BLaER1 (cell line): ENCODE data around the gene KCNN1.
"Not testable (repeated sequence)": the region's sequence is repeated elsewhere in the genome, so short reads cannot be mapped to it uniquely, and the experiment has no call there.

ENCODE experiments used
- H3K27ac ChIP-seq: shearing (Covaris generic); formaldehyde crosslinking; 2 replicates; pipeline ENCODE4 v1.8.1; 2022
- H3K27me3 ChIP-seq: shearing (Covaris generic); formaldehyde crosslinking; 2 replicates; pipeline ENCODE4 v1.8.1; 2022
- H3K36me3 ChIP-seq: shearing (Covaris generic); formaldehyde crosslinking; 2 replicates; pipeline ENCODE4 v1.8.1; 2022
- H3K4me1 ChIP-seq: shearing (Covaris generic); formaldehyde crosslinking; 2 replicates; pipeline ENCODE4 v1.8.1; 2022
- H3K4me2 ChIP-seq: shearing (Covaris generic); formaldehyde crosslinking; 2 replicates; pipeline ENCODE4 v1.8.1; 2022
- H3K4me3 ChIP-seq: shearing (Covaris generic); formaldehyde crosslinking; 2 replicates; pipeline ENCODE4 v1.8.1; 2022
- H3K9ac ChIP-seq: shearing (Covaris generic); formaldehyde crosslinking; 2 replicates; pipeline ENCODE4 v1.8.1; 2022
- H3K9me3 ChIP-seq: shearing (Covaris generic); formaldehyde crosslinking; 2 replicates; pipeline ENCODE4 v1.8.1; 2022
- H4K20me1 ChIP-seq: shearing (Covaris generic); formaldehyde crosslinking; 2 replicates; pipeline ENCODE4 v1.8.1; 2022
- Cebpa-rat ChIP-seq: shearing (Covaris generic); IDR thresholded peaks from 2 replicates; pipeline ENCODE4 v1.8.1; 2022

KCNN1 gene

GRCh38 chr19:17999684-18000479, 33.0 kb downstream of the KCNN1 start:
- no peak for TF ChIP-seq Cebpa-rat
- Histone ChIP-seq H3K27ac (peak overlapping the region; percentile 92), H4K20me1 (peaks cover 27% of the 10 kb centered on the region), H3K4me3 (0 out of 2 replicates have a peak overlapping the region, but pooled peaks have one; percentile 86), H3K9ac (peak overlapping the region; percentile 85), H3K27me3 (no peaks in the 10 kb centered on the region), H3K36me3 (peaks cover 20% of the 10 kb centered on the region), H3K9me3 (no peaks in the 10 kb centered on the region), H3K4me1 (peaks cover 35% of the 10 kb centered on the region), H3K4me2 (peak overlapping the region; percentile 92)

- Histone ChIP-seq H3K9ac (peak overlapping the region; percentile 85), H3K4me2 (peak overlapping the region; percentile 92), H3K9me3 (no peaks in the 10 kb centered on the region), H3K4me3 (peak overlapping the region; percentile 86), H3K27ac (peak overlapping the region; percentile 92), H3K4me1 (peaks cover 35% of the 10 kb centered on the region), H4K20me1 (peaks cover 27% of the 10 kb centered on the region), H3K36me3 (peaks cover 21% of the 10 kb centered on the region), H3K27me3 (no peaks in the 10 kb centered on the region)
- no peak for TF ChIP-seq Cebpa-rat
Observed at GRCh38 chr19:18000480-18000914, 33.6 kb downstream of the KCNN1 start.

GRCh38 chr19:18000915-18001776, 34.2 kb downstream of the KCNN1 start:
- no peak for TF ChIP-seq Cebpa-rat
- Histone ChIP-seq H3K4me1 (peaks cover 35% of the 10 kb centered on the region), H3K9ac (peak overlapping the region; percentile 85), H3K4me2 (peak overlapping the region; percentile 92), H3K36me3 (peaks cover 26% of the 10 kb centered on the region), H3K27ac (peak overlapping the region; percentile 92), H3K9me3 (no peaks in the 10 kb centered on the region), H3K27me3 (no peaks in the 10 kb centered on the region), H4K20me1 (peaks cover 28% of the 10 kb centered on the region), H3K4me3 (peak overlapping the region; percentile 86)

GRCh38 chr19:18001777-18002345, 35.0 kb downstream of the KCNN1 start:
- no peaks in the 10 kb centered on the region for H3K9me3 ChIP-seq
- H3K27ac ChIP-seq: peak overlapping the region; percentile 92
- peak overlapping the region; percentile 85 for H3K9ac ChIP-seq
- peaks cover 38% of the 10 kb centered on the region for H3K4me1 ChIP-seq
- no peaks in the 10 kb centered on the region for H3K27me3 ChIP-seq
- H3K4me2 ChIP-seq: peak overlapping the region; percentile 92
- H3K36me3 ChIP-seq: peaks cover 33% of the 10 kb centered on the region
- peak overlapping the region; percentile 86 for H3K4me3 ChIP-seq
- no peak for TF ChIP-seq Cebpa-rat
- peaks cover 35% of the 10 kb centered on the region for H4K20me1 ChIP-seq

- Histone ChIP-seq H3K9me3 (no peaks in the 10 kb centered on the region), H3K4me1 (peaks cover 39% of the 10 kb centered on the region), H3K27me3 (no peaks in the 10 kb centered on the region), H3K27ac (peak overlapping the region; percentile 92), H3K4me2 (peak overlapping the region; percentile 92), H3K36me3 (peaks cover 33% of the 10 kb centered on the region), H3K9ac (peak overlapping the region; percentile 85), H3K4me3 (peak overlapping the region; percentile 86), H4K20me1 (peaks cover 41% of the 10 kb centered on the region)
- TF ChIP-seq Cebpa-rat: no peak
Observed at GRCh38 chr19:18002347-18002850, 35.5 kb downstream of the KCNN1 start.

GRCh38 chr19:18005750-18006149, 38.8 kb downstream of the KCNN1 start:
- H3K4me1 ChIP-seq: peaks cover 50% of the 10 kb centered on the region

GRCh38 chr19:18007044-18007916, 40.4 kb downstream of the KCNN1 start:
- Histone ChIP-seq H4K20me1 (peaks cover 66% of the 10 kb centered on the region), H3K27ac (peak overlapping the region; percentile 68), H3K27me3 (no peaks in the 10 kb centered on the region), H3K9ac (peak overlapping the region; percentile 67), H3K4me3 (peak overlapping the region; percentile 67), H3K9me3 (no peaks in the 10 kb centered on the region), H3K36me3 (peaks cover 76% of the 10 kb centered on the region), H3K4me1 (peaks cover 47% of the 10 kb centered on the region), H3K4me2 (peak overlapping the region; percentile 90)
- no peak for TF ChIP-seq Cebpa-rat

More at GRCh38 chr19:18005750-18006149, 38.8 kb downstream of the KCNN1 start:
- H3K27me3 ChIP-seq, H3K4me2 ChIP-seq, H3K4me3 ChIP-seq, H3K9ac ChIP-seq, H3K9me3 ChIP-seq, H3K27ac ChIP-seq: not testable (repeated sequence)
- H4K20me1 ChIP-seq: peaks cover 72% of the 10 kb centered on the region
- H3K36me3 ChIP-seq: peaks cover 60% of the 10 kb centered on the region

- peak within 1 kb of the TSS; percentile 90 for H3K4me2 ChIP-seq
- H3K9me3 ChIP-seq: no peaks in the 10 kb centered on the region
- no peak for TF ChIP-seq Cebpa-rat
- peak within 1 kb of the TSS; percentile 75 for H3K9ac ChIP-seq
- peaks cover 62% of the 10 kb centered on the region for H4K20me1 ChIP-seq
- peak within 1 kb of the TSS; percentile 67 for H3K4me3 ChIP-seq
- peaks cover 41% of the 10 kb centered on the region for H3K4me1 ChIP-seq
- peak within 1 kb of the TSS; percentile 68 for H3K27ac ChIP-seq
- peaks cover 81% of the 10 kb centered on the region for H3K36me3 ChIP-seq
- H3K27me3 ChIP-seq: no peaks in the 10 kb centered on the region
Observed at GRCh38 chr19:18007917-18008673, 41.2 kb downstream of the KCNN1 start, which contains the start of gene ARRDC2. ARRDC2 (plus strand) TSS chr19:18008170; CDS start chr19:18008311, 141 bp downstream.
